ENCODE data around the gene NFATC2.

Gene NFATC2

DNA sequence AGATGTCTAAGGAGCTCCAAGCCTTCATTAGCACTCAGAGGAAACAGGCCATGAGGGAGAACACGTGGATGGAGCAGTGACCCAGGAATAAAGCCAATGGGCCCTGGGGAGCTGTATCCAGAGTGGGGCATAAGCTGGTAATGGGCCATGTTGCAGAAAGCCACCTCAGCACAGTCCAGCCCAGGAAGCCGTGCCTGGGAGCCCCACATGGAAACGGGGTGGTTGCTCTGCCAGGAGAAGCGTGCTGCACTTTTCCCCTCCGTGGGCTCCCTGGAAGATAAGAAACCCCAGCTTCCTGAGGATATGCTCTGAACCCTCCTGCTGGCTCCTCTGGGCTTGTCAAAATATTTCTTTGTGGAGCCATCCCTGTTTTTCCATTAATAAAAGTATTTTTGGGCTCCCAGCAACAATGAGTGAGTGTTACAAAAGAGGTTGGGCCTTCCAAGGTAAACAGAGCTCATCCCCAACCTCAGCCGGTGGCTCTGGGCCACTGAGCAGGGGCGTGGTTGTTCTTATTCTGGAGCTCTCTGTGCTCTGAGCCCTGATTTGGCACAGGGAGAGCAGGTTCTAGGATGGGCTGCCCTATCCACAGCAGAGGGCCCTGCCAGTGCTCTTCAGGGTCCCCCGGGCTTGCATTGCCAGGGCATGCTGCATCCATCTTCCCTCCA lies 31.2 kb upstream of the NFATC2 start:
- TF ChIP-seq ZNF70 (CRISPR knock-in tag; IDR thresholded peaks at IDR 0.05) (no peak), ARNTL (CRISPR knock-in tag; IDR thresholded peaks at IDR 0.05; ENCODE audit: borderline replicate concordance, low read depth) (no peak), BACH2 (CRISPR knock-in tag; IDR thresholded peaks at IDR 0.05; ENCODE audit: borderline replicate concordance) (no peak), OSR1 (CRISPR knock-in tag; IDR thresholded peaks at IDR 0.05) (no peak), ZFP30 (CRISPR knock-in tag; IDR thresholded peaks at IDR 0.05) (no peak), ISL1 (CRISPR knock-in tag; IDR thresholded peaks at IDR 0.05) (no peak), TOX (CRISPR knock-in tag; IDR thresholded peaks at IDR 0.05; ENCODE audit: borderline replicate concordance) (no peak), CSDC2 (CRISPR knock-in tag; IDR thresholded peaks at IDR 0.05) (no peak)
- TF ChIP-seq, protein P1, sequence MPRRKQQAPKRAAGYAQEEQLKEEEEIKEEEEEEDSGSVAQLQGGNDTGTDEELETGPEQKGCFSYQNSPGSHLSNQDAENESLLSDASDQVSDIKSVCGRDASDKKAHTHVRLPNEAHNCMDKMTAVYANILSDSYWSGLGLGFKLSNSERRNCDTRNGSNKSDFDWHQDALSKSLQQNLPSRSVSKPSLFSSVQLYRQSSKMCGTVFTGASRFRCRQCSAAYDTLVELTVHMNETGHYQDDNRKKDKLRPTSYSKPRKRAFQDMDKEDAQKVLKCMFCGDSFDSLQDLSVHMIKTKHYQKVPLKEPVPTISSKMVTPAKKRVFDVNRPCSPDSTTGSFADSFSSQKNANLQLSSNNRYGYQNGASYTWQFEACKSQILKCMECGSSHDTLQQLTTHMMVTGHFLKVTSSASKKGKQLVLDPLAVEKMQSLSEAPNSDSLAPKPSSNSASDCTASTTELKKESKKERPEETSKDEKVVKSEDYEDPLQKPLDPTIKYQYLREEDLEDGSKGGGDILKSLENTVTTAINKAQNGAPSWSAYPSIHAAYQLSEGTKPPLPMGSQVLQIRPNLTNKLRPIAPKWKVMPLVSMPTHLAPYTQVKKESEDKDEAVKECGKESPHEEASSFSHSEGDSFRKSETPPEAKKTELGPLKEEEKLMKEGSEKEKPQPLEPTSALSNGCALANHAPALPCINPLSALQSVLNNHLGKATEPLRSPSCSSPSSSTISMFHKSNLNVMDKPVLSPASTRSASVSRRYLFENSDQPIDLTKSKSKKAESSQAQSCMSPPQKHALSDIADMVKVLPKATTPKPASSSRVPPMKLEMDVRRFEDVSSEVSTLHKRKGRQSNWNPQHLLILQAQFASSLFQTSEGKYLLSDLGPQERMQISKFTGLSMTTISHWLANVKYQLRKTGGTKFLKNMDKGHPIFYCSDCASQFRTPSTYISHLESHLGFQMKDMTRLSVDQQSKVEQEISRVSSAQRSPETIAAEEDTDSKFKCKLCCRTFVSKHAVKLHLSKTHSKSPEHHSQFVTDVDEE (CRISPR knock-in tag; IDR thresholded peaks at IDR 0.05) = no peak
- TF ChIP-seq, protein P2, sequence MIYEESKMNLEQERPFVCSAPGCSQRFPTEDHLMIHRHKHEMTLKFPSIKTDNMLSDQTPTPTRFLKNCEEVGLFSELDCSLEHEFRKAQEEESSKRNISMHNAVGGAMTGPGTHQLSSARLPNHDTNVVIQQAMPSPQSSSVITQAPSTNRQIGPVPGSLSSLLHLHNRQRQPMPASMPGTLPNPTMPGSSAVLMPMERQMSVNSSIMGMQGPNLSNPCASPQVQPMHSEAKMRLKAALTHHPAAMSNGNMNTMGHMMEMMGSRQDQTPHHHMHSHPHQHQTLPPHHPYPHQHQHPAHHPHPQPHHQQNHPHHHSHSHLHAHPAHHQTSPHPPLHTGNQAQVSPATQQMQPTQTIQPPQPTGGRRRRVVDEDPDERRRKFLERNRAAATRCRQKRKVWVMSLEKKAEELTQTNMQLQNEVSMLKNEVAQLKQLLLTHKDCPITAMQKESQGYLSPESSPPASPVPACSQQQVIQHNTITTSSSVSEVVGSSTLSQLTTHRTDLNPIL (CRISPR knock-in tag; IDR thresholded peaks at IDR 0.05; ENCODE audit: low read depth) = no peak
- no peak for ATAC-seq

DNA sequence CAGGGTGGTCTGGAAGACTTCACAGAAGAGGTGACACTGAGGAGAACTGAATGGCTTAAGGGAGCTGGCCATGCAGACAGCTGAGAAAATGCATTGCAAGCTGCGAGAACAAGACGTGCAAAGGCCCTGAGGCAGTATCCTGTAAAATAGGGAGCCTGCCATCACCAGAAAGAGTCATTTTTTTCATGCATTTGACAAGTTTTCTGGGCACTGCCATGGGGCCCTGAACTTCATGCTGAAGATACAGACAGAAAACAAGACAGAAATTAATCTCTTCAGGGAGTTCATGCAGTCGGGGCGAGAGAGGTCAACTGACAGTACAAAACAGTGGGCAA lies 28.9 kb upstream of the NFATC2 start:
- no peak for TF ChIP-seq BACH2 (CRISPR knock-in tag; IDR thresholded peaks at IDR 0.05; ENCODE audit: borderline replicate concordance)
- TF ChIP-seq RARB (CRISPR knock-in tag; IDR thresholded peaks at IDR 0.05) = no peak
- TF ChIP-seq, protein P3, sequence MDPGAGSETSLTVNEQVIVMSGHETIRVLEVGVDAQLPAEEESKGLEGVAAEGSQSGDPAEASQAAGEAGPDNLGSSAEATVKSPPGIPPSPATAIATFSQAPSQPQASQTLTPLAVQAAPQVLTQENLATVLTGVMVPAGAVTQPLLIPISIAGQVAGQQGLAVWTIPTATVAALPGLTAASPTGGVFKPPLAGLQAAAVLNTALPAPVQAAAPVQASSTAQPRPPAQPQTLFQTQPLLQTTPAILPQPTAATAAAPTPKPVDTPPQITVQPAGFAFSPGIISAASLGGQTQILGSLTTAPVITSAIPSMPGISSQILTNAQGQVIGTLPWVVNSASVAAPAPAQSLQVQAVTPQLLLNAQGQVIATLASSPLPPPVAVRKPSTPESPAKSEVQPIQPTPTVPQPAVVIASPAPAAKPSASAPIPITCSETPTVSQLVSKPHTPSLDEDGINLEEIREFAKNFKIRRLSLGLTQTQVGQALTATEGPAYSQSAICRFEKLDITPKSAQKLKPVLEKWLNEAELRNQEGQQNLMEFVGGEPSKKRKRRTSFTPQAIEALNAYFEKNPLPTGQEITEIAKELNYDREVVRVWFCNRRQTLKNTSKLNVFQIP (CRISPR knock-in tag; IDR thresholded peaks at IDR 0.05; ENCODE audit: borderline replicate concordance, low read depth) = no peak
- TF ChIP-seq, protein P4, sequence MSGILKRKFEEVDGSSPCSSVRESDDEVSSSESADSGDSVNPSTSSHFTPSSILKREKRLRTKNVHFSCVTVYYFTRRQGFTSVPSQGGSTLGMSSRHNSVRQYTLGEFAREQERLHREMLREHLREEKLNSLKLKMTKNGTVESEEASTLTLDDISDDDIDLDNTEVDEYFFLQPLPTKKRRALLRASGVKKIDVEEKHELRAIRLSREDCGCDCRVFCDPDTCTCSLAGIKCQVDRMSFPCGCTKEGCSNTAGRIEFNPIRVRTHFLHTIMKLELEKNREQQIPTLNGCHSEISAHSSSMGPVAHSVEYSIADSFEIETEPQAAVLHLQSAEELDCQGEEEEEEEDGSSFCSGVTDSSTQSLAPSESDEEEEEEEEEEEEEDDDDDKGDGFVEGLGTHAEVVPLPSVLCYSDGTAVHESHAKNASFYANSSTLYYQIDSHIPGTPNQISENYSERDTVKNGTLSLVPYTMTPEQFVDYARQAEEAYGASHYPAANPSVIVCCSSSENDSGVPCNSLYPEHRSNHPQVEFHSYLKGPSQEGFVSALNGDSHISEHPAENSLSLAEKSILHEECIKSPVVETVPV (CRISPR knock-in tag; IDR thresholded peaks at IDR 0.05) = no peak
- no peak for TF ChIP-seq TCF4 (CRISPR knock-in tag; IDR thresholded peaks at IDR 0.05; ENCODE audit: borderline replicate concordance)
- no peak for TF ChIP-seq ISL1 (CRISPR knock-in tag; IDR thresholded peaks at IDR 0.05)
- TF ChIP-seq, protein P5, sequence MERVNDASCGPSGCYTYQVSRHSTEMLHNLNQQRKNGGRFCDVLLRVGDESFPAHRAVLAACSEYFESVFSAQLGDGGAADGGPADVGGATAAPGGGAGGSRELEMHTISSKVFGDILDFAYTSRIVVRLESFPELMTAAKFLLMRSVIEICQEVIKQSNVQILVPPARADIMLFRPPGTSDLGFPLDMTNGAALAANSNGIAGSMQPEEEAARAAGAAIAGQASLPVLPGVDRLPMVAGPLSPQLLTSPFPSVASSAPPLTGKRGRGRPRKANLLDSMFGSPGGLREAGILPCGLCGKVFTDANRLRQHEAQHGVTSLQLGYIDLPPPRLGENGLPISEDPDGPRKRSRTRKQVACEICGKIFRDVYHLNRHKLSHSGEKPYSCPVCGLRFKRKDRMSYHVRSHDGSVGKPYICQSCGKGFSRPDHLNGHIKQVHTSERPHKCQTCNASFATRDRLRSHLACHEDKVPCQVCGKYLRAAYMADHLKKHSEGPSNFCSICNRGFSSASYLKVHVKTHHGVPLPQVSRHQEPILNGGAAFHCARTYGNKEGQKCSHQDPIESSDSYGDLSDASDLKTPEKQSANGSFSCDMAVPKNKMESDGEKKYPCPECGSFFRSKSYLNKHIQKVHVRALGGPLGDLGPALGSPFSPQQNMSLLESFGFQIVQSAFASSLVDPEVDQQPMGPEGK (CRISPR knock-in tag; IDR thresholded peaks at IDR 0.05; ENCODE audit: borderline replicate concordance) = no peak
- no peak for ATAC-seq

DNA sequence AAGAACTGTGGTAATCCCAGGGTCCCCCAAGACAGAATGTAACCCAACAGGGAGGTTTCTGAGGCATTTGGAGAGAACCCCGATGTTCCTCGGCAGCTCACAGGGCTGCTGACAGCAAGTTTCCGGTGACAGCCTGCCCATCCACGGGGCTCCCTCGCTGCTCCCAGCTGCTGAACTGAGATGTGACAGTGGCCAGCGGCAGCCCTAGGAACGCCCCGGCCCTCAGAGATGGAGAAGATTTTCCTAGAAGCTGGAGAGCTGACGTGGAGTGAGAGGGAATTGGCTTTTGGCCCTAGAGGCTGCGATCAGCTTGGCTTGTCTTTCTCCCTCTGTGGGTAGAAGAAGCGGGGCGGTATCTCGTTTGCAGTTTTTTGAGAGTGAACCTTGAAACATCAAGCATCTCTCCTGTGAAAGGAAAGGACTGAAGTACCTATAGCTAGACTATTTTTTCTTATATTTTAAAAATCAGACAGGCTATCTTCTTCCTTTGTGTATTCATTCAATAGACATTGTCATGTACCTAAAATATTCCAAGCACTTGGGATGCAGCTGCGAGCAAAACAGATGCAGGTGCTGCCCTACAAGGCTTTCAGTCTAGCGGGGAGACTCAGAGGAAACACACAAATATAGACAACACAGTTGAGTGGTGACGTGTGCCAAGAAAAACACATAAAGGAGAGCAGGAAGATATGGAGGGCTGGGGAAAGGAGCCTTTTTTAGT lies 28.4 kb upstream of the NFATC2 start:
- ATAC-seq = no peak; the same call in 2 of the 3 replicates
- no peak for TF ChIP-seq ZFP30 (CRISPR knock-in tag; IDR thresholded peaks at IDR 0.05)
- no peak for TF ChIP-seq ZC3H10 (CRISPR knock-in tag; IDR thresholded peaks at IDR 0.05)
- TF ChIP-seq, protein P5 (CRISPR knock-in tag; IDR thresholded peaks at IDR 0.05; ENCODE audit: borderline replicate concordance) = no peak
- TF ChIP-seq, protein P4 (CRISPR knock-in tag; IDR thresholded peaks at IDR 0.05) = no peak
- no peak for TF ChIP-seq ESRRG (CRISPR knock-in tag; IDR thresholded peaks at IDR 0.05)
- TF ChIP-seq RARB (CRISPR knock-in tag; IDR thresholded peaks at IDR 0.05) = no peak
- TF ChIP-seq ZNF8 (CRISPR knock-in tag; IDR thresholded peaks at IDR 0.05) = no peak
